ENCODE data around the gene GFER.

- TF ChIP-seq POLR2A (IDR thresholded peaks at IDR 0.05) (peak; percentile 92 to 95 (median 93)), CTCF (IDR thresholded peaks at IDR 0.05) (peak; percentile 51 to 86 (median 63))
These were observed 24.5 kb upstream of the GFER start, which contains the start of gene NDUFB10 for GRCh38 chr16:1959269-1960039.

All from body of pancreas (tissue), 4 donors.